B cell (primary cell): Measurements from ENCODE around the gene TCIRG1. TPM values are rescaled to one million over a fixed set of nuclear protein-coding genes. Genes with fewer than 3 reads are reported as not detected.

Experiments
- ATAC-seq: fragments of 200-7000 bp; cut with Tn5 transposase; one replicate; pipeline ENCODE4 v1.10.0; 2021; ENCODE audit warnings: low read depth, mild to moderate bottlenecking, moderate number of reproducible peaks, moderate library complexity
- CTCF ChIA-PET: fragments of 350-600 bp; sonication (Branson Sonifier 250); formaldehyde crosslinking; loops from one replicate; lab custom pipeline; 2021; ENCODE audit warnings: antibody characterized with exemption, inconsistent platforms; lab: Charles Lee
- POLR2A ChIA-PET: fragments of 350-600 bp; sonication (Branson Sonifier 250); formaldehyde crosslinking; loops from one replicate; lab custom pipeline; 2021; ENCODE audit warnings: antibody characterized with exemption; lab: Charles Lee
- DNase-seq: peaks from one replicate; pipeline ENCODE4 v3.0.0; 2013
- H2AFZ ChIP-seq: 2 replicates; pipeline ENCODE4 v1.6.1; 2012; ENCODE audit warnings: mild to moderate bottlenecking, low read depth, low read length; ENCODE audit not compliant: insufficient read depth, poor library complexity, severe bottlenecking
- H3K27ac ChIP-seq, 2 donors: 1 replicate in 1 of 2; 2 replicates in 1 of 2; pipeline ENCODE4 v1.5.1; 2012 to 2013; ENCODE audit warnings: low read length in 2 of 2, mild to moderate bottlenecking in 2 of 2, moderate library complexity in 1 of 2
- H3K27me3 ChIP-seq, 4 experiments: fragments of 200-600 bp in 1 of 4; sonication (generic) in 1 of 4; replicated peaks in 1 of 4; 1 replicate in 2 of 4; 2 replicates in 2 of 4; pipeline versions ENCODE4 v1.6.1 to v1.7.0; 2013 to 2016; ENCODE audit warnings: low read length in 3 of 4, mild to moderate bottlenecking in 2 of 4, mixed read lengths in 1 of 4, moderate library complexity in 1 of 4; ENCODE audit not compliant: insufficient read depth in 4 of 4, control insufficient read depth in 3 of 4; ENCODE audit errors: control extremely low read depth in 1 of 4
- H3K36me3 ChIP-seq, 2 experiments: replicated peaks in 1 of 2; 1 replicate in 1 of 2; 2 replicates in 1 of 2; pipeline versions ENCODE4 v1.6.1 to v1.7.1; 2013; ENCODE audit warnings: low read length in 1 of 2; ENCODE audit not compliant: insufficient read depth in 2 of 2, control insufficient read depth in 1 of 2; ENCODE audit errors: control extremely low read depth in 1 of 2, extremely low read depth in 1 of 2
- H3K4me1 ChIP-seq, 2 donors: fragments of 200-600 bp in 1 of 2; sonication (generic) in 1 of 2; 1 replicate in 1 of 2; 2 replicates in 1 of 2; pipeline versions ENCODE4 v1.5.1 to v1.6.1; 2013 to 2017; ENCODE audit warnings: low read length in 2 of 2; ENCODE audit not compliant: control insufficient read depth in 2 of 2, insufficient read depth in 2 of 2
- H3K4me2 ChIP-seq: replicated peaks from 2 replicates; pipeline ENCODE3; 2012; ENCODE audit warnings: mild to moderate bottlenecking, low read depth, low read length; ENCODE audit not compliant: poor library complexity, severe bottlenecking
- H3K4me3 ChIP-seq, 5 experiments: fragments of 200-600 bp in 1 of 5; sonication (generic) in 1 of 5; 1 replicate in 3 of 5; 2 replicates in 2 of 5; pipeline versions ENCODE4 v1.5.1 to v1.7.0; 2011 to 2016; ENCODE audit warnings: low read length in 4 of 5, mild to moderate bottlenecking in 4 of 5, low read depth in 2 of 5, control low read depth in 1 of 5, moderate library complexity in 1 of 5; ENCODE audit not compliant: insufficient read depth in 1 of 5; ENCODE audit errors: control extremely low read depth in 1 of 5, extremely low read depth in 1 of 5
- H3K79me2 ChIP-seq: fragments of 200-600 bp; sonication (generic); one replicate; pipeline ENCODE4 v1.6.0; 2016; ENCODE audit warnings: low read length; ENCODE audit not compliant: control insufficient read depth, insufficient read depth
- H3K9ac ChIP-seq: fragments of 200-600 bp; sonication (generic); 2 replicates; pipeline ENCODE4 v1.6.1; 2017; ENCODE audit warnings: mild to moderate bottlenecking, low read length, moderate library complexity
- H3K9me3 ChIP-seq, 3 donors: one replicate each; pipeline versions ENCODE4 v1.6.1 to v1.7.1; 2013; ENCODE audit warnings: low read length in 2 of 3; ENCODE audit not compliant: control insufficient read depth in 2 of 3, insufficient read depth in 1 of 3; ENCODE audit errors: control extremely low read depth in 1 of 3
- H4K20me1 ChIP-seq: 2 replicates; pipeline ENCODE4 v1.6.0; 2012; ENCODE audit warnings: mild to moderate bottlenecking, low read length; ENCODE audit not compliant: insufficient read depth, control insufficient read depth, poor library complexity, severe bottlenecking
- H3K27ac Mint-ChIP-seq: one replicate; pipeline ENCODE4 v1.8.0; 2021; ENCODE audit warnings: mixed read lengths
- H3K27me3 Mint-ChIP-seq: one replicate; pipeline ENCODE4 v1.8.0; 2021; ENCODE audit warnings: mixed read lengths
- H3K4me1 Mint-ChIP-seq: one replicate; pipeline ENCODE4 v1.8.0; 2021; ENCODE audit warnings: mixed read lengths
- H3K4me3 Mint-ChIP-seq: one replicate; pipeline ENCODE4 v1.8.0; 2021; ENCODE audit warnings: mixed read lengths
- H3K9me3 Mint-ChIP-seq: one replicate; pipeline ENCODE4 v1.8.0; 2022; ENCODE audit warnings: mixed read lengths; ENCODE audit not compliant: insufficient read depth
- EZH2 ChIP-seq: IDR thresholded peaks from 2 replicates; pipeline ENCODE4 v1.6.1; 2012; ENCODE audit warnings: borderline replicate concordance, low read depth, mild to moderate bottlenecking, moderate library complexity, low read length; ENCODE audit not compliant: insufficient read depth, poor library complexity, severe bottlenecking
- WGBS: methylation state at CpG from one replicate; pipeline ENCODE4 v1.1.5; 2013; ENCODE audit warnings: missing lambda C conversion rate; ENCODE audit not compliant: insufficient coverage; 5-methylcytosine and 5-hydroxymethylcytosine counted together
- intact Hi-C: fragments of 100-400 bp; cut with micrococcal nuclease; formaldehyde crosslinking; loops from one replicate; pipeline ENCODE4 v1.10.0; 2022
- polyA plus RNA-seq: library from polyadenylated mRNA; depleted of rRNA; stranded (reverse); fragments of >200 nt; gene quantifications from 2 replicates; pipeline ENCODE4 v1.2.3, GENCODE V29; 2012
- total RNA-seq, 2 donors: library from RNA; stranded (reverse); fragments of 120-200 nt in 1 of 2; gene quantifications; 1 replicate in 1 of 2; 2 replicates in 1 of 2; pipeline versions ENCODE4 v1.2.3 to v1.2.4, GENCODE V29; 2013 to 2022
- TF ChIP-seq, protein P1 (sequence below): fragments of 200-600 bp; IDR thresholded peaks from one replicate; pipeline ENCODE4 v1.8.0; 2022; ENCODE audit warnings: antibody characterized with exemption, mild to moderate bottlenecking

TCIRG1 gene
- total and polyA plus RNA-seq, 2 donors (not counting 1 experiment from before 2014, with no cell fraction given), result 305 to 725 TPM

DNA sequence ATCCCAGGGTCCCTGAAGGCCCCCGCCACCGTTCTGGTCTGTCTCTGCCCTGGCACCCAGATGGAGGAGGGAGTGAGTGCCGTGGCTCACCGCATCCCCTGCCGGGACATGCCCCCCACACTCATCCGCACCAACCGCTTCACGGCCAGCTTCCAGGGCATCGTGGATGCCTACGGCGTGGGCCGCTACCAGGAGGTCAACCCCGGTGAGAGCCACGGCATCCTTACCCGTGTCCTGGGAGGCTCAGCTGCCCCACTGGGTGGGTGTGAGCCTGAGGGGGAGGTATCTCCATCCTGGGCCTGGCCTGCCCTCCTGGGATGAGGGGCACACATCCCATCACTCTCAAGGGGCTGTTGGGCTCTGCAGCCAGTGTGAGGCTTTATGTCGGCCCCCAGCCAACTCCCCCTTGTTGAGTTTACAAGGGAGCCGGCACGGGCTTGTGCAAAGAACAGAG is 6.1 kb downstream of the TCIRG1 start:
- Histone ChIP-seq H3K27me3 (no peaks in the 10 kb centered on the region), H3K36me3 (peaks cover 0 to 58% of the 10 kb centered on the region in 2 experiments), H3K4me3 (no peak overlapping the region), H3K9ac (no peak overlapping the region), H4K20me1 (peaks cover 33% of the 10 kb centered on the region), H3K79me2 (peaks cover 20% of the 10 kb centered on the region), H3K4me2 (no peak overlapping the region), H3K27ac (no peak overlapping the region), H2AFZ (no peak overlapping the region), H3K9me3 (no peaks in the 10 kb centered on the region), H3K4me1 (peaks cover 12 to 18% of the 10 kb centered on the region in 2 donors)
- H3K9me3 Mint-ChIP-seq, result no peaks in the 10 kb centered on the region
- ATAC-seq (no peak), DNase-seq (no peak)
- POLR2A ChIA-PET, result no interaction called here
- TF ChIP-seq, protein P1, sequence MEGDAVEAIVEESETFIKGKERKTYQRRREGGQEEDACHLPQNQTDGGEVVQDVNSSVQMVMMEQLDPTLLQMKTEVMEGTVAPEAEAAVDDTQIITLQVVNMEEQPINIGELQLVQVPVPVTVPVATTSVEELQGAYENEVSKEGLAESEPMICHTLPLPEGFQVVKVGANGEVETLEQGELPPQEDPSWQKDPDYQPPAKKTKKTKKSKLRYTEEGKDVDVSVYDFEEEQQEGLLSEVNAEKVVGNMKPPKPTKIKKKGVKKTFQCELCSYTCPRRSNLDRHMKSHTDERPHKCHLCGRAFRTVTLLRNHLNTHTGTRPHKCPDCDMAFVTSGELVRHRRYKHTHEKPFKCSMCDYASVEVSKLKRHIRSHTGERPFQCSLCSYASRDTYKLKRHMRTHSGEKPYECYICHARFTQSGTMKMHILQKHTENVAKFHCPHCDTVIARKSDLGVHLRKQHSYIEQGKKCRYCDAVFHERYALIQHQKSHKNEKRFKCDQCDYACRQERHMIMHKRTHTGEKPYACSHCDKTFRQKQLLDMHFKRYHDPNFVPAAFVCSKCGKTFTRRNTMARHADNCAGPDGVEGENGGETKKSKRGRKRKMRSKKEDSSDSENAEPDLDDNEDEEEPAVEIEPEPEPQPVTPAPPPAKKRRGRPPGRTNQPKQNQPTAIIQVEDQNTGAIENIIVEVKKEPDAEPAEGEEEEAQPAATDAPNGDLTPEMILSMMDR, result no peak
- no peak for TF ChIP-seq EZH2
- H3K27ac Mint-ChIP-seq, result peak overlapping the region; percentile 46
- CTCF ChIA-PET, result interaction anchor here (0.9 kb wide), 1 partner anchor 254 kb away, joined by 3 read pairs; no protein-coding TSS in a partner anchor
- 96% methylated on average over 12 of the region's 18 CpGs for WGBS
- no peak overlapping the region for H3K4me3 Mint-ChIP-seq
- peaks cover 14% of the 10 kb centered on the region for H3K4me1 Mint-ChIP-seq
- H3K27me3 Mint-ChIP-seq, result no peaks in the 10 kb centered on the region
- intact Hi-C loops, result no loop called here

DNA sequence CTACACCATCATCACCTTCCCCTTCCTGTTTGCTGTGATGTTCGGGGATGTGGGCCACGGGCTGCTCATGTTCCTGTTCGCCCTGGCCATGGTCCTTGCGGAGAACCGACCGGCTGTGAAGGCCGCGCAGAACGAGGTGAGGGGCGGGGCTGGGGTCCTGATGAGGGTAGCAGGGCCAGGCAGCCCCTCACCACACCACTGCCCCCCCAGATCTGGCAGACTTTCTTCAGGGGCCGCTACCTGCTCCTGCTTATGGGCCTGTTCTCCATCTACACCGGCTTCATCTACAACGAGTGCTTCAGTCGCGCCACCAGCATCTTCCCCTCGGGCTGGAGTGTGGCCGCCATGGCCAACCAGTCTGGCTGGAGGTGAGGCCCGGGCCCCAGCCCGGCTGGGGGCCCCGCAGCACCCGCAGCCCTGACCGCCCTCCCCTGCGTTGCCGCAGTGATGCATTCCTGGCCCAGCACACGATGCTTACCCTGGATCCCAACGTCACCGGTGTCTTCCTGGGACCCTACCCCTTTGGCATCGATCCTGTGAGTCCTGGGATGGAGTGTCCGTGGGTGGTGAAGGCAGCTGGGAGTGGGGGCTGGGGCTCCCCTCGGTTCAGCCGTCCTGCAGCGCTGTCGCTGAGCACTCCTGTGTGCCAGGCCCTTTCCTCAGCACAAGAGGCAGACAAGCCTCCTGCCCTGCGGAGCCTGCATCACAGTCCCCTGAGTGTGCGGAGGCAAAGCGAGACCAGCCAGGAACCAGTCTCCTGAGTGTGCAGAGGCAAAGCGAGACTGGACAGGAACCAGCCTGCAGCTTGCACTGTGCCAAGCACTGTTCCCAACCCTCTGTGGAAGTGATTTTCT is 8.8 kb downstream of the TCIRG1 start:
- intact Hi-C loops, result no loop called here
- Histone ChIP-seq H3K9ac (no peak overlapping the region), H3K4me1 (no peaks in the 10 kb centered on the region), H2AFZ (no peak overlapping the region), H3K79me2 (no peaks in the 10 kb centered on the region), H3K27me3 (no peaks in the 10 kb centered on the region), H3K27ac (no peak overlapping the region), H3K36me3 (peaks cover 0 to 78% of the 10 kb centered on the region in 2 experiments), H3K4me3 (no peak overlapping the region), H3K4me2 (no peak overlapping the region), H4K20me1 (peaks cover 19% of the 10 kb centered on the region), H3K9me3 (no peaks in the 10 kb centered on the region)
- H3K27me3 Mint-ChIP-seq, result no peaks in the 10 kb centered on the region
- DNase-seq (peak; percentile 9), ATAC-seq (no peak)
- ChIA-PET POLR2A (interaction anchor here (0.6 kb wide), 1 partner anchor 9 kb away, joined by 3 read pairs; the partner anchor contains the start of gene TCIRG1), CTCF (no interaction called here)
- H3K4me1 Mint-ChIP-seq, result no peaks in the 10 kb centered on the region
- no peak overlapping the region for H3K4me3 Mint-ChIP-seq
- no peak for TF ChIP-seq EZH2
- TF ChIP-seq, protein P1, result no peak
- peak overlapping the region; percentile 41 for H3K27ac Mint-ChIP-seq
- WGBS, result 95% methylated on average over 36 of the region's 37 CpGs
- H3K9me3 Mint-ChIP-seq, result no peaks in the 10 kb centered on the region
